GM21360 (cell line): ENCODE data around the gene ACAN.

ENCODE experiments used
- ATAC-seq: cut with Tn5 transposase; IDR thresholded peaks from one replicate; pipeline ENCODE4 v1.9.1; 2021; ENCODE audit warnings: mild to moderate bottlenecking, moderate library complexity; ENCODE audit not compliant: unreplicated experiment

ACAN gene

GRCh38 chr15:88876573-88876972, 73.3 kb downstream of the ACAN start:
- ATAC-seq, result no peak

GRCh38 chr15:88877415-88877814, 74.2 kb downstream of the ACAN start:
- no peak for ATAC-seq

GRCh38 chr15:88877906-88878305, 74.7 kb downstream of the ACAN start:
- ATAC-seq, result no peak

DNA sequence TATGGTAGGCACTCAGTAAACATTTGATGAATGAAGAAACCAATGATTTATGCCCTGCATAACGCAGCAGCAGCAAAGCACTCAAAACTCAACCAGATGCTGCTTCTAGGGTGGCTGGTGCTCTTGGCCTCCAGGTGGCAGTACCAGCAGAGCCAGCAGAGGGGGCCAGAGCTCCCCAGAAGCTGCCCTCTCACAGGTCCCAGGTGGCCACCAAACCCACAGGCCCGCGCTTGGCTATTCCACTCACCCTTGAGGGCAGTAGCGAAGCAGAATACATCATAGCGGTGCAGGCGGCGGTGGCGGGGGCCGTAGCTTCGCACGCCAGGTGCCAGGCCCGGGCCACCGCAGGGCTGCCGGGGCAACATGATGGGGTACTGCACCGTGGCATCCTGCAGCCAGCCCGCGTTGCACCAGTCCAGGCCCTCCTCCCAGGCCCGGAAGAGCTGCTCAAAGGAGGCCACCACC, 75.5 kb downstream of the ACAN start:
- ATAC-seq, result peak; percentile 61

DNA sequence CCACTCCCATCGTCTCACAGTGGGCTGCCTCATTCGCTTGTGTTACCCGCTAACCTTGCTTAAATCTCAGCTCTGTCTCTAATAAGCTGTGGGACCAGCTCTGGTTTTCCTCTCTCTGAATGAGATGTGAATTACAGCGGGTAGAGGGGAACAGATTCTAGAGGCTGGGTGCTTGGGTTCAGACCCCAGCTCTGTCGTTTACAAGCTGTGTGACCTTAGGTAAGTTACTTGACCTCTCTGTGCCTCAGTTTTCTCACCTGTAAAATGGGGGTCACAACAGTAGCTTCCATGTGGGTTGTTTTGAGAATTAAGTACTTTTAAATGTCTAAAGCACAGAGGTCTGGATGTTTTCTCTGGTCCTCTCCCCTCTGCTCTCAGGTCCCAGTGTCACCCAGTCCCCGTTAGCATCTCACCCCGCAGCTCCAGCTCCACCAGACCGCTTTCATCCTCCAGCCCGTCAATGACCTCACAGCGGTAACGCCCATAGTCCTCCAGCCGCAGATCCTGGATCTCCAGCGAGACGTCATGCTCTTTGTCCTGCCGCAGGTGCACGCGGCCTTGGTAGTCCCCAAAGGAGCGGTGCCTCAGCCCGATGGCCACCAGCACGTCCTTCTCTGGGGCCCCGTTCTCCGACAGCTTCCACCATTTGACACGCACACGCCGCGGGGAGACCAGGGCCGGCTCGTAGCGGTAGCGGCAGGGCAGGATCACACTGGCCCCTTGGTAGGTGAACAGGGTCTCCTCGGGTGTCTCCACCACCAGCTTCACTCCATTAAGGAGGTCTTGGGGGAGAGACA, 77.9 kb downstream of the ACAN start:
- no peak for ATAC-seq

GRCh38 chr15:88881775-88882174, 78.5 kb downstream of the ACAN start:
- ATAC-seq, result no peak

DNA sequence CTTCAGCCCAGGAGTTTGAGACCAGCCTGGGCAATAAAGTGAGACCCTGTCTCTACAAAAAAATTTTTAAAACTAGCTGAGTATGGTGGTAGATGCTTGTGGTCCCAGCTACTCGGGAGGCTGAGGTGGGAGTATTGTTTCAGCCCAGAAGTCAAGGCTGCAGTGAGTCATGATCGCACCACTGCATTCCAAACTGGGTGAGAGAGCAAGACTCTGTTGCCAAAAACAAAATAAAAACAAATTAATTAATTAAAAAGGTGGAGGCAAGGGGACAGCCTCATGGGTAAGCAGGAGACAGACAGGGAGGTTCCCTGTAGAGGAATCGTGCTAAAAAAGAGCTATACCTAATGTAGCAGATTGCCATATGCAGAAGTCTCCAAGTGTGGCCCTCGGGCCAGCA, 79.5 kb downstream of the ACAN start:
- ATAC-seq, result no peak

GRCh38 chr15:88887068-88887580, 83.9 kb downstream of the ACAN start:
- ATAC-seq, result no peak

DNA sequence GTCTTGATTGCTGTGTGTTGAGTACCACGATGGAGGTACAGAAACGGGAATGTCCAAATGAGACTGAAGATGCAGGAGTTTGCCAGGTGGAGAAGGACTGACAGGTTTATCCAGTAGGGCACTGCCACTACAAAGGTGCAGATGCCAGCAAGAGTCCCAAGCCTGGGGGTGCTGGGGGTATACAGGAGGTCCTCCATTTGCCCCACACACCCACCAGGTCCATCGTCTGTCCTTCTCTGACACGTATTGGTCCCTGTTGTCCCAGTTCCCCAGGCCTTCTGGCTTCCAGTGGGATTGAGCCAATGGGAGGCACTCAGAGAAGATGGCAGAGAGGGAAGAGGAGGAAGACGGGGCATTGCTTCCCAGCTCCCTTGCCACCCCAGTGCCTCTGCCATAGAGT, 85.5 kb downstream of the ACAN start:
- ATAC-seq, result no peak

- no peak for ATAC-seq
Measured at GRCh38 chr15:88890495-88890894, 87.3 kb downstream of the ACAN start.

GRCh38 chr15:88891540-88892254, 88.5 kb downstream of the ACAN start:
- ATAC-seq, result no peak

DNA sequence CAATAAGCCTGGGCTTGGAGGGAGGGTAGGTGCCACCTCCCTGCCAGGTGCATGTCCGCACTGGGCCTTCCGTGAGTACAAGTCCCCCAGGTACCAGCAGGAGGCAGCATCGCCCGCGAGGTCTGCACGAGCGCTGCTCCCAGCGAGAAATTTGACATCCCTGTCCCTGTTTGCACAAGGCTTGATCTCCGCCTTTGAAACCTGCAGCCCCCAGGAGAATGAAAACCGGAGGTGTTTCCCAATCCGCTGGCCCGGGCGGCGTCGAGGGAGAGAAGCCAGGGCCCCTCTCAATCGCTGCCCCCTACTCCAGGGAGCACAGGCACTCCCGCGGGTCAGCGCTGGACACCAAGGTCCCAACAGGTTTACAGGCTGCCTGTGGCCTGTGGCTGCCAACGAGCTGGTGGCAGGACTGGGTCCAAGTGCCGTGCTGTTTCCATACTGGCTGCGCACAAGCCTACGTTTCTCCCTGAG, 91.1 kb downstream of the ACAN start:
- ATAC-seq, result no peak

DNA sequence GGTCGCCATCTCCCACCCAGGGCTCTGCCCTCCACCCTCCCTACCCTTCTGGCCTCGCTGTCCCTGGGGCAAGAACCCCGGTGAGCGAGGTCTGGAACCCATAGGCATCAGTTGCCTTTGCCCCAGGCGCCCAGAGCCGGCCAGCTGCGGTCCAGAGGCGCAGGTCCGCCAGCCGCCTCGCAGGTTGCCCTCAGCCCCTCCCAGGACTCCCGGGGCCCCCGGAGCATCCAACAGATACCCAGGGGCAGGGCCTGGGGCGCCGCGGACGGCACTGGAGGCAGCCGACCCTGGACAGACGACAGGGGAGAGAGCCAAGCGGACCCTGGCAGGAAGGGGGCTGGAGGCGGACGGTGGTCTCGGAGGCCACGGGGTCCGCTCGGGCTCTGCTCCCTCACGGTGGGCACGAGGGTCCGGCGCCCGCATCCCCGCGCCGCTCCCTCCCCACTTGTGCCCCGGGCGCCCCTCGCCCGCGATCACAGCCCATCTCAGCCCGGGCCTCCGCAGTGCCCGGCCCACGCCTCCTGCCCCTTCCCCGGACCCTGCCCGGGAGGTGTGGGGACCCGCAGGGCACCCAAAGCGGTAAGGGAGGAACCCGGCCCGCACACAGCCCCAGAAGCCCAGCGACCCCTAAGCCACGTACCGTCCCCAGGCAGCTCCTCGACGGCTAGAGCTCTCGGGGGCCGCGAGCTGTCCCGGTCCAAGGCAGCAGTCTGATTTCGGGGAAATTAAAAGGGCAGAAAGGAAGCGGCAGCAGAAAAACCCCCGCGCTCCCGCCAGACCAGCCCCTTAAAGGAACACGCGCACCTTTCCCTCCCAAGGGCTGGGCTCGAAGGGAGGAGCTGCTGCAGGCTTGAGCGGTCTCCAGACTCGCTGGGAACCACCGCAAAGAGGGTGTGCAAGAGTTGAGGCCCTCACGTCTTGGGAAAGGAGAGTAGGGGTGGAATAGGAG, 91.9 kb downstream of the ACAN start, which contains the start of gene HAPLN3:
HAPLN3 (minus strand) TSS at position 726 of the 949 bp plus-strand sequence. CDS start 8,246 bp downstream, outside the sequence.
- ATAC-seq, result no peak

DNA sequence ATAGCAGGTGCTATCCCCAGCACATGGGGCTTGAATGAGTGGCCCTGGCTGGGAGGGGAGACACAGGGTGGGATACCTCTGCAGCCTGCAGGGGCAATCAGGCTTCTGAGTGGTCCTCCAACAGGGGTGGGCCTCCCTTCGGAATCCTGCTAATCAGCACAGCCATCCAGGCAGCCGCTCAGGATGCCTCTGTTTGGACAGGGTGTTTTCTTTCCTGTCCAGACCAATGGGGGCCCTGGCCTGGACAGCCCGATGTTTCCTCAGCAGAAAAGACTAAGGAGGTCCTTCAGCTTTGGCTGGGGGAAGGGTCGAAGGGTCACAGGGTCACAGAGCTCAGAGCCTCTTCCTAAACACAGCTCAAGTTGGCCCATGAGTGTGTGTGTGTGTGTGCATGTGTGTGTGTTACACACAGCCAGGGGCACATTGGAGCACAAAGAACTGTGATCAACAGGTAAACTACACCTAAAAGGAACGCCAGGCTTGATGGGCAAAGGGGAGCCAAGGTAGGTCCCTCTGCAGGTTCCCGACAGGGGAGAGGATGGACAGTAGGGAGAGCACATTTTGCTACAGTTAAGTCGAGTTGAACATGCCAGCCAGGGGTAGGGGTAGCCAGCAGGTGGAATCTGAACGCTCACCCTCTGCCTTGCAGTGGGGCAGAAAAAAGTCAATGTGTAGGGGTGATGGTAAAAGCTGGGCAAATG, 93.2 kb downstream of the ACAN start:
- no peak for ATAC-seq

GRCh38 chr15:88897142-88897455, 93.9 kb downstream of the ACAN start:
- no peak for ATAC-seq

- no peak for ATAC-seq
Measured at GRCh38 chr15:88897456-88898194, 94.4 kb downstream of the ACAN start.

GRCh38 chr15:88898736-88899135, 95.5 kb downstream of the ACAN start:
- ATAC-seq, result no peak

- no peak for ATAC-seq
Measured at GRCh38 chr15:88899251-88899650, 96.0 kb downstream of the ACAN start.

DNA sequence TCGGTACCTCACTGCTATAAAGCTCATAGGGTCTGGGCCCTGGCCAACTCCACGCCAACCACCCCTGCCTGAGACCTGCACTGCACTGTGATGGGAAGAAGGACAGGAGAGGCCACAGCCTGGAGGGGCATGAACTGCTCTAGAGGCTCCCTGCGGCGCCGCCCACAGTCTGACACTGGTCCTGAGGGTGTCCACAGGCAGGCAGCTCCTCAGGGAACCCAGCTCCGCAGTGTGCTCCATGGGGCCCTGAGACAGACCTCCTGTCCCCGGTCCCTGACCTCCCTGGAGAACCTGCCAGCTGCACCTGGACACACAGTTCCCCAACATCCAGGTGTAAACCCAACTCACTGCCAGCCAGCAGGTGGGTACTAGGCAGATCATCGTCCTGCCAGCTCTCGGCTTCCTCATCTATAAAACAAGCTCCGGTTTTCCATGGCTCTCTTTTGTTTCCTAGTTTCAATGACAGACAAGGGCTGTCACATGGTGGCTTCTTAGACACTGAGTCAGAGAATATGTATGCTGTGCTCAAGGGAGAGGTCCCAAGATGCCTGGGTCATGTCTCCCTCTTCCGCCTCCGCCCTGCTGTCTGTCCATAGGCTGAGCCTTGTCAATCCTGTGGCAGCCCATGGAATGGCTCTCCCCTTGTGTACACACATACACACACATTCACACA, 97.2 kb downstream of the ACAN start:
- no peak for ATAC-seq
